ENCODE results near the gene SNTG2.

The SNTG2 gene

GRCh38 chr2:1297372-1298159 lies 346.9 kb downstream of the SNTG2 start:
- DNase-seq: no peak

GRCh38 chr2:1299043-1299442 lies 348.4 kb downstream of the SNTG2 start:
- no peak for DNase-seq

- DNase-seq: no peak
Observed at GRCh38 chr2:1300284-1300683, 349.6 kb downstream of the SNTG2 start.

- DNase-seq: no peak
Observed at GRCh38 chr2:1301056-1301455, 350.4 kb downstream of the SNTG2 start.

GRCh38 chr2:1305342-1306013 lies 354.8 kb downstream of the SNTG2 start:
- no peak for DNase-seq

- DNase-seq: no peak
Observed at GRCh38 chr2:1306014-1306686, 355.5 kb downstream of the SNTG2 start.

GRCh38 chr2:1306687-1307516 lies 356.3 kb downstream of the SNTG2 start:
- no peak for DNase-seq

- DNase-seq: no peak
Observed at GRCh38 chr2:1307670-1308069, 357.0 kb downstream of the SNTG2 start.

- no peak for DNase-seq
Observed at GRCh38 chr2:1308678-1309077, 358.0 kb downstream of the SNTG2 start.

- no peak for DNase-seq
Observed at GRCh38 chr2:1309507-1309906, 358.9 kb downstream of the SNTG2 start.

GRCh38 chr2:1310202-1310601 lies 359.6 kb downstream of the SNTG2 start:
- no peak for DNase-seq

- no peak for DNase-seq
Observed at GRCh38 chr2:1310866-1311265, 360.2 kb downstream of the SNTG2 start.

GRCh38 chr2:1313240-1313924 lies 362.7 kb downstream of the SNTG2 start:
- DNase-seq: no peak

- DNase-seq: no peak
Observed at GRCh38 chr2:1314254-1314653, 363.6 kb downstream of the SNTG2 start.

- DNase-seq: no peak
Observed at GRCh38 chr2:1318366-1319009, 367.8 kb downstream of the SNTG2 start.

- no peak for DNase-seq
Observed at GRCh38 chr2:1319393-1319792, 368.7 kb downstream of the SNTG2 start.

GRCh38 chr2:1321321-1321720 lies 370.7 kb downstream of the SNTG2 start:
- no peak for DNase-seq

- no peak for DNase-seq
Observed at GRCh38 chr2:1324884-1325283, 374.2 kb downstream of the SNTG2 start.

GRCh38 chr2:1328684-1329083 lies 378.0 kb downstream of the SNTG2 start:
- DNase-seq: no peak

- no peak for DNase-seq
Observed at GRCh38 chr2:1339388-1340140, 388.9 kb downstream of the SNTG2 start.

GRCh38 chr2:1340141-1340512 lies 389.5 kb downstream of the SNTG2 start:
- no peak for DNase-seq
